ENCODE measurements around the gene ARID4A.
"Not testable (repeated sequence)": the region's sequence is repeated elsewhere in the genome, so short reads cannot be mapped to it uniquely, and the experiment has no call there.

The ARID4A gene

GRCh38 chr14:58362798-58363412 is 64.5 kb downstream of the ARID4A start:
- DNase-seq: peak; percentile 12

- peak; percentile 24 for DNase-seq
These were observed 66.0 kb downstream of the ARID4A start for GRCh38 chr14:58364316-58364715.

GRCh38 chr14:58367296-58367695 is 68.9 kb downstream of the ARID4A start:
- DNase-seq: no peak

GRCh38 chr14:58368956-58369355 is 70.6 kb downstream of the ARID4A start:
- no peak for DNase-seq

- no peak for DNase-seq
These were observed 78.4 kb downstream of the ARID4A start for GRCh38 chr14:58376791-58377190.

GRCh38 chr14:58390830-58391229 is 92.5 kb downstream of the ARID4A start:
- DNase-seq: no peak

- DNase-seq: no peak
These were observed 97.1 kb downstream of the ARID4A start for GRCh38 chr14:58395562-58395811.

- peak; percentile 83 for DNase-seq
These were observed 97.7 kb downstream of the ARID4A start, which contains the start of gene TOMM20L for GRCh38 chr14:58395812-58396788. Gene TOMM20L, plus strand, starts transcription at chr14:58395930. Its CDS starts 28 bp downstream, at chr14:58395958.

GRCh38 chr14:58397156-58397555 is 98.8 kb downstream of the ARID4A start:
- DNase-seq: no peak

GRCh38 chr14:58398495-58398894 is 100.1 kb downstream of the ARID4A start:
- no peak for DNase-seq

- no peak for DNase-seq
These were observed 100.5 kb downstream of the ARID4A start for GRCh38 chr14:58398895-58399294.

- DNase-seq: no peak
These were observed 103.2 kb downstream of the ARID4A start for GRCh38 chr14:58401587-58401986.

GRCh38 chr14:58408681-58409215 is 110.4 kb downstream of the ARID4A start:
- no peak for DNase-seq

- no peak for DNase-seq
These were observed 116.5 kb downstream of the ARID4A start for GRCh38 chr14:58414845-58415244.

- no peak for DNase-seq
These were observed 117.5 kb downstream of the ARID4A start for GRCh38 chr14:58415636-58416547.

- DNase-seq: not testable (repeated sequence)
These were observed 118.6 kb downstream of the ARID4A start for GRCh38 chr14:58416934-58417333.
